Tibial nerve (tissue), 4 donors: Measurements from ENCODE around the gene KIF1B.

Experiments used
- CTCF ChIP-seq, 5 experiments: fragments of 200-600 bp in 3 of 5; fragments of 450-650 bp in 2 of 5; sonication (generic) in 3 of 5; IDR thresholded peaks; one replicate each; pipeline ENCODE4 v1.5.1; 2016 to 2019; ENCODE audit warnings: antibody characterized with exemption in 5 of 5, mild to moderate bottlenecking in 3 of 5, moderate library complexity in 2 of 5
- EP300 ChIP-seq, 2 donors: sonication (generic); formaldehyde crosslinking; IDR thresholded peaks; one replicate each; pipeline ENCODE4 v1.6.1; 2017; ENCODE audit warnings: antibody characterized with exemption in 2 of 2, mild to moderate bottlenecking in 1 of 2
- POLR2A ChIP-seq, 2 donors: fragments of 450-650 bp; IDR thresholded peaks; one replicate each; pipeline ENCODE4 v1.6.1; 2017; ENCODE audit warnings: antibody characterized with exemption in 2 of 2, mild to moderate bottlenecking in 2 of 2, moderate library complexity in 2 of 2

- no peak for TF ChIP-seq CTCF (IDR thresholded peaks at IDR 0.05)
- no peak for TF ChIP-seq POLR2A (IDR thresholded peaks at IDR 0.05)
- no peak for TF ChIP-seq EP300 (IDR thresholded peaks at IDR 0.05)
Observed at GRCh38 chr1:10339815-10340214, 129.4 kb downstream of the KIF1B start.
